ENCODE data around the gene ZNF224.
A peak's percentile ranks its signal among the peaks of the same experiment; 100 is the strongest.

The ZNF224 gene

DNA sequence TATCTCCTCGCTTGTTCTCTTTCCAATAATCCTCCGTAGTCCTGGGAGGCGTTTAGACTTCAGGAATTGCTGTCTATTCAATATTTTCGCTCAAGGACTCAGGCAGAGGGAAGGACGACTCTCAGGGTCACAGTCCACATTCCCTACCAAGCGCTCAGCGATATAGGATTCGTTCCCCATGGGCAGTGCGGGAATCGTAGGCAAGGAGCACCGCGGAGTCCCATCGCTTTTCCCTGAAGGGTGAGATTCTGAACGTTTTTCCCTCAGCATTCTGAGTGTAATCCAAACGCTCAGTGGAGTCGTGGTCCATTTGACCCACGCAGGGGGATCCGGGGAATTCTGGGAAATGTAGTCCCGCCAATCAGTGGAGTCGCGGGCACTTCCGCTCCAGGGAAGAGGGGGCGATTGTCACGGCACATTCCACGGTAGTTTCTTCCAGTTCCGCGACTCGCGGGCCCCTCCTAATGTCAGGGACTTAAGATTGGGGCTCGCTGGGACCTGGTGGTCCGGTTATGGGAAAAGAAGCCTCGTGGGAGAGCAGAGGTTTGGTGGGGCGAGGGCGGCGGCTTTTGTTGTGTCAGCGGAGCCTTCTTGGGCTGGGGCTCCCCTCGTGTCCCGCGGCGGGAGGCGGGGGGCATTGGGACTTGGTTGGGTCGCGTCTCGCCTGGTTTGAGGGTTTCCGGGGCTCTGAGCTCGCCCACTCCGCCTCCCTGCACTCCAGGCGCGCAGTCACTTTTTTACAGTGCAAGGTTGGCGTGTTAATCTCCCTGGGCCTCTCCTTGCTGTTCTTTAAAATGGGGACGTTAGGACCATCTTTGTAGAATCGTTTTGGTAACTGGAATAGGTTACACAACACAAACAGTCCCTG, 47.3 kb downstream of the ZNF224 start, which contains the start of gene ZNF234:
Gene ZNF234 (plus strand): TSS at position 364 of the 868 bp plus-strand sequence. CDS start 3,079 bp downstream, outside the sequence.
- peak; percentile 70 for DNase-seq

DNA sequence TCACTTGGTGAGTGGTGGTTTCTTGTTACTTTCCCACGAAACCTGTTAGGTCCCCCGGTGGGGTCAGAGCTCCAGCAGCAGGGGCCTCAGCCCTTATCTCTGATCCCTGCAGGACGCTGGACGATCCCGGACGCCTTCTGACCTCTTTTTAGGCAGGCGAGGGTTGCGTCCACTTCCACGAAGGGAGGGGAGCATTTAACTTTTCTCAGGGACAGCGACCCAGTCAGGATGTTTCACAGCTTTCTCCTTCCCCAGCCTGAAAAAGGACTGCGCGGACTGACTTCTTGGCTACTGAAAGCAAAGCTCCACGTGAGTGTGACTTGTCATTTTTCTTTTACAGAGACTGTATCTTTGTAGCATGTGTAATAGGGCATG, 47.9 kb downstream of the ZNF224 start:
- no peak for DNase-seq

DNA sequence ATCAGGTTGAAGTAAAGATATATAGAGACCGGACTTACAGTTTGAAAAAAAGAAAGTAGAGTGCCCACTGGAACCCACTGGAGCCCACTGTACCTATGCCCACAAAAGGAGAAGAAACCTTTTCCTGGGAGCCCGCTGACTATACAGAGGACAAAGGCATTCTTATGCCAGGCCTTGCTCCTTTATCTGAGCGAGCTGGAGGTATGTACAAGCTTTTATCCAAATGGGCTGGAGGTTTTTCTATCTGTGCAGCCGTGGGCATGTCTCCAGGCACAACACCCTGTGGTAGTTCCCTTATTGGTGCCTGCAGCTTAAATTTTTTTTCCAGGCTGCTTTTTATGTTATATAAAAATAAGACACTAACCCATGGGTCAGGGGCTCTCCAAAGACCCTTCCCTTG, 55.6 kb downstream of the ZNF224 start:
- DNase-seq: no peak

DNA sequence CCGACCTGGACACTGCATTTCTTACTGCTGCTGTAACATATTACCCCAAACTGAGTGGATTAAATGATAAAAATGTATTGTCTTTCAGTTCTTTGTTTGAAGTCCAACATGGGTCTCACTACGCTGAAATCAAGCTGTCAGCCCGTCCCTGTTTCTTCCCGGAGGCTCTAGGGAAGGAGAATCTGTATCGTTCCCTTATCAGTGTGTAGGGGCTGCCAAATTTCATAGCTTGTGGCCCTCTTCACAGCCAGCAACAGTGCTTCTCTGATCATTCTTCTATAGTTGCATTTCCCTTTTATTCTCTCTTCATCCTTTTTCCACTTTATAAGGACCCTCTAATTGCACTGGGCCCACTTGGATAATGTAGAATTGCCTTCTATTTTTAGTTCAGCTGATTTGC, 57.3 kb downstream of the ZNF224 start:
- DNase-seq: no peak

DNA sequence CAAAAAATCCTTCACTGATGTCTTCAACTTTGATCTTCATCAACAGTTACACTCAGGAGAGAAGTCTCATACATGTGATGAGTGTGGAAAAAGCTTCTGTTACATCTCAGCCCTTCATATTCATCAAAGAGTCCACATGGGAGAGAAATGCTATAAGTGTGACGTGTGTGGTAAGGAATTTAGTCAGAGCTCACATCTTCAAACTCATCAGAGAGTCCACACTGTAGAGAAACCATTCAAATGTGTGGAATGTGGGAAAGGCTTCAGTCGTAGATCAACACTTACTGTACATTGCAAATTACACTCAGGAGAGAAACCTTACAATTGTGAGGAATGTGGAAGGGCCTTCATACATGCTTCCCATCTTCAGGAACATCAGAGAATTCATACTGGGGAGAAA, 62.3 kb downstream of the ZNF224 start:
- no peak for DNase-seq
